Skeletal muscle tissue (tissue), 4 donors: ENCODE measurements around the gene PRDM7. TPM values are rescaled to one million over a fixed set of nuclear protein-coding genes. Genes with fewer than 3 reads are reported as not detected.
"Not testable (repeated sequence)": the region's sequence is repeated elsewhere in the genome, so short reads cannot be mapped to it uniquely, and the experiment has no call there.

ENCODE experiments used
- H3K27ac ChIP-seq: one replicate; pipeline ENCODE4 v1.7.0; 2013; ENCODE audit warnings: mild to moderate bottlenecking, low read depth, low read length, inconsistent platforms
- H3K27me3 ChIP-seq, 3 donors: one replicate each; pipeline ENCODE4 v1.7.0; 2013; ENCODE audit warnings: low read length in 3 of 3; ENCODE audit not compliant: control insufficient read depth in 3 of 3, insufficient read depth in 3 of 3
- H3K36me3 ChIP-seq, 3 donors: one replicate each; pipeline ENCODE4 v1.7.0; 2013; ENCODE audit warnings: low read length in 3 of 3; ENCODE audit not compliant: control insufficient read depth in 3 of 3, insufficient read depth in 3 of 3
- H3K4me1 ChIP-seq, 3 donors: one replicate each; pipeline ENCODE4 v1.7.0; 2013; ENCODE audit warnings: low read length in 3 of 3, mild to moderate bottlenecking in 3 of 3; ENCODE audit not compliant: control insufficient read depth in 3 of 3, insufficient read depth in 3 of 3
- H3K4me3 ChIP-seq, 3 donors: one replicate each; pipeline ENCODE4 v1.7.0; 2013; ENCODE audit warnings: low read length in 3 of 3
- H3K9ac ChIP-seq, 3 donors: one replicate each; pipeline ENCODE4 v1.7.0; 2013; ENCODE audit warnings: low read length in 3 of 3, mild to moderate bottlenecking in 3 of 3, moderate library complexity in 2 of 3, low read depth in 1 of 3
- H3K9me3 ChIP-seq, 3 donors: one replicate each; pipeline ENCODE4 v1.7.0; 2013; ENCODE audit warnings: low read length in 3 of 3; ENCODE audit not compliant: control insufficient read depth in 3 of 3
- total RNA-seq: library from RNA; depleted of rRNA; stranded (reverse); fragments of >200 nt; gene quantifications from one replicate; pipeline ENCODE4 v1.2.3, GENCODE V29; 2014
- donor health status: Osteomylitis.

Gene PRDM7
- total RNA-seq, 1 donor from 2014 or later, result not detected

- H3K9me3 ChIP-seq, H3K9ac ChIP-seq, H3K27ac ChIP-seq, H3K27me3 ChIP-seq, H3K36me3 ChIP-seq, H3K4me3 ChIP-seq, H3K4me1 ChIP-seq: not testable (repeated sequence)
Observed at GRCh38 chr16:90098936-90099335, 21.8 kb upstream of the PRDM7 start.

GRCh38 chr16:90097010-90097684 lies 20.0 kb upstream of the PRDM7 start:
- H3K9me3 ChIP-seq, H3K4me1 ChIP-seq, H3K9ac ChIP-seq, H3K4me3 ChIP-seq, H3K27ac ChIP-seq, H3K27me3 ChIP-seq, H3K36me3 ChIP-seq: not testable (repeated sequence)

- H3K4me3 ChIP-seq, H3K9me3 ChIP-seq, H3K36me3 ChIP-seq, H3K4me1 ChIP-seq, H3K9ac ChIP-seq, H3K27me3 ChIP-seq, H3K27ac ChIP-seq: not testable (repeated sequence)
Observed at GRCh38 chr16:90094791-90095190, 17.7 kb upstream of the PRDM7 start.

- not testable (repeated sequence) for H3K27me3 ChIP-seq, H3K4me3 ChIP-seq, H3K4me1 ChIP-seq, H3K36me3 ChIP-seq, H3K9me3 ChIP-seq, H3K27ac ChIP-seq, H3K9ac ChIP-seq
Observed at GRCh38 chr16:90094296-90094695, 17.2 kb upstream of the PRDM7 start.

GRCh38 chr16:90093799-90094198 lies 16.7 kb upstream of the PRDM7 start:
- not testable (repeated sequence) for H3K4me3 ChIP-seq, H3K9me3 ChIP-seq, H3K27me3 ChIP-seq, H3K9ac ChIP-seq, H3K36me3 ChIP-seq, H3K27ac ChIP-seq, H3K4me1 ChIP-seq

GRCh38 chr16:90092781-90093180 lies 15.7 kb upstream of the PRDM7 start:
- H3K36me3 ChIP-seq, H3K27me3 ChIP-seq, H3K4me3 ChIP-seq, H3K4me1 ChIP-seq, H3K9ac ChIP-seq, H3K27ac ChIP-seq, H3K9me3 ChIP-seq: not testable (repeated sequence)

GRCh38 chr16:90084215-90084950 lies 7.3 kb upstream of the PRDM7 start:
- Histone ChIP-seq H3K4me1 (peaks cover 0 to 8% (median 3%) of the 10 kb centered on the region in 3 donors), H3K9me3 (no peaks in the 10 kb centered on the region), H3K27me3 (no peaks in the 10 kb centered on the region), H3K9ac (no peak overlapping the region), H3K36me3 (no peaks in the 10 kb centered on the region), H3K27ac (no peak overlapping the region), H3K4me3 (no peak overlapping the region)

GRCh38 chr16:90083139-90083538 lies 6.0 kb upstream of the PRDM7 start:
- Histone ChIP-seq H3K27ac (no peak overlapping the region), H3K4me3 (no peak overlapping the region), H3K27me3 (peaks cover 0 to 2% (median 0%) of the 10 kb centered on the region in 3 donors), H3K36me3 (no peaks in the 10 kb centered on the region), H3K9ac (no peak overlapping the region), H3K4me1 (peaks cover 4 to 11% (median 5%) of the 10 kb centered on the region in 3 donors), H3K9me3 (no peaks in the 10 kb centered on the region)

GRCh38 chr16:90081606-90081970 lies 4.5 kb upstream of the PRDM7 start:
- H3K9me3 ChIP-seq, result no peaks in the 10 kb centered on the region
- H3K36me3 ChIP-seq, result no peaks in the 10 kb centered on the region
- H3K27ac ChIP-seq, result no peak overlapping the region
- peaks cover 0 to 3% (median 0%) of the 10 kb centered on the region in 3 donors for H3K27me3 ChIP-seq
- peak overlapping the region in 1 of 3 donors; percentile 47 for H3K9ac ChIP-seq
- no peak overlapping the region for H3K4me3 ChIP-seq
- peaks cover 8 to 23% (median 14%) of the 10 kb centered on the region in 3 donors for H3K4me1 ChIP-seq

- peaks cover 8 to 23% (median 14%) of the 10 kb centered on the region in 3 donors for H3K4me1 ChIP-seq
- H3K9me3 ChIP-seq, result no peaks in the 10 kb centered on the region
- H3K36me3 ChIP-seq, result no peaks in the 10 kb centered on the region
- no peak overlapping the region for H3K27ac ChIP-seq
- H3K9ac ChIP-seq, result no peak overlapping the region
- H3K4me3 ChIP-seq, result peak overlapping the region in 2 of 3 donors; percentile 14 to 73
- H3K27me3 ChIP-seq, result peaks cover 0 to 3% (median 0%) of the 10 kb centered on the region in 3 donors
Observed at GRCh38 chr16:90078579-90078895, 1.4 kb upstream of the PRDM7 start.
